ENCODE results near the gene SCARB1.

GRCh38 chr12:124909831-124910560 lies 46.3 kb upstream of the SCARB1 start:
- TF ChIP-seq POLR2A (IDR thresholded peaks at IDR 0.05) (no peak), CTCF (IDR thresholded peaks at IDR 0.05) (no peak)

All from lower leg skin (tissue), 3 donors.